MG63 (cell line): ENCODE measurements around the gene VAV1. TPM values are rescaled to one million over a fixed set of nuclear protein-coding genes. Genes with fewer than 3 reads are reported as not detected.
A peak's percentile ranks its signal among the peaks of the same experiment; 100 is the strongest.
"Not testable (repeated sequence)": the region's sequence is repeated elsewhere in the genome, so short reads cannot be mapped to it uniquely, and the experiment has no call there.

Experiments used
- DNase-seq: peaks from one replicate; pipeline ENCODE4 v3.0.0-alpha.2; 2020
- H3K27me3 ChIP-seq: fragments of 250-450 bp; sonication (Bioruptor Pico); 2 replicates; pipeline ENCODE4 v1.5.1; 2020; ENCODE audit warnings: mild to moderate bottlenecking, moderate library complexity
- H3K36me3 ChIP-seq: fragments of 250-450 bp; sonication (Bioruptor Pico); 2 replicates; pipeline ENCODE4 v1.5.1; 2020; ENCODE audit warnings: mild to moderate bottlenecking, moderate library complexity
- H3K4me3 ChIP-seq: fragments of 250-450 bp; sonication (Bioruptor Pico); 2 replicates; pipeline ENCODE4 v1.5.1; 2020; ENCODE audit warnings: mild to moderate bottlenecking, moderate library complexity
- H3K9me3 ChIP-seq: fragments of 250-450 bp; sonication (Bioruptor Pico); 2 replicates; pipeline ENCODE4 v1.5.1; 2020; ENCODE audit warnings: mild to moderate bottlenecking, moderate library complexity
- total RNA-seq: library from RNA; depleted of rRNA; stranded (reverse); fragments of >200 nt; shearing (Covaris generic); gene quantifications from 2 replicates; pipeline ENCODE4 v1.2.3, GENCODE V29; 2014; ENCODE audit warnings: low replicate concordance

Gene VAV1
- total RNA-seq, 1 experiment from 2014 or later = 0.63 TPM

DNA sequence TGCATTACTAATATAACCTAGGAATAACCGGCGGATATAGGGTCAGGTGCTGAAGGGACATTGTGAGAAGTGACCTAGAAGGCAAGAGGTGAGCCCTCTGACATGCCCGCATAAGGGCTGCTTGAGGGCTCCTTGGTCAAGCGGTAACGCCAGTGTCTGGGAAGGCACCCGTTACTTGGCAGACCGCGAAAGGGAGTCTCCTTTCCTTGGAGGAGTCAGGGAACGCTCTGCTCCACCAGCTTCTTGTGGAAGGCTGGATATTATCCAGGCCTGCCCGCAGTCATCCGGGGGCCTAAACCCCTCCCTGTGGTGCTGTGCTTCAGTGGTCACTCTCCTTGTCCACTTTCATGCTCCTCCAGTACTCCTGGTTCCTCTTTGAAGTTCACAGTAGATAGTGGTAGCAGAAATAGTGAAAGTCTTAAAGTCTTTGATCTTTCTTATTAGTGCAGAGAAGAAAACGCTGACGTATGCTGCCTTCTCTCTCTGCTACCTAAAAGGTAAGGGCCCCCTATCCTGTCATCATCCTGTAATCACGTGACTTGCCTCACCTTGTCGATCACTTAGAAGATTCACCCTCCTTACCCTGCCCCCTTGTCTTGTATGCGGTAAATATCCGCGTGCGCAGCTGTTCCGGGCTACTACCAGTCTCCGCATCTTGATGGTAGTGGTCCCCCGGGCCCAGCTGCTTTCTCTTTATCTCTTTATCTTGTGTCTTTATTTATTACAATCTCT, 96.8 kb downstream of the VAV1 start:
- not testable (repeated sequence) for H3K4me3 ChIP-seq, H3K9me3 ChIP-seq, H3K36me3 ChIP-seq, H3K27me3 ChIP-seq, DNase-seq

DNA sequence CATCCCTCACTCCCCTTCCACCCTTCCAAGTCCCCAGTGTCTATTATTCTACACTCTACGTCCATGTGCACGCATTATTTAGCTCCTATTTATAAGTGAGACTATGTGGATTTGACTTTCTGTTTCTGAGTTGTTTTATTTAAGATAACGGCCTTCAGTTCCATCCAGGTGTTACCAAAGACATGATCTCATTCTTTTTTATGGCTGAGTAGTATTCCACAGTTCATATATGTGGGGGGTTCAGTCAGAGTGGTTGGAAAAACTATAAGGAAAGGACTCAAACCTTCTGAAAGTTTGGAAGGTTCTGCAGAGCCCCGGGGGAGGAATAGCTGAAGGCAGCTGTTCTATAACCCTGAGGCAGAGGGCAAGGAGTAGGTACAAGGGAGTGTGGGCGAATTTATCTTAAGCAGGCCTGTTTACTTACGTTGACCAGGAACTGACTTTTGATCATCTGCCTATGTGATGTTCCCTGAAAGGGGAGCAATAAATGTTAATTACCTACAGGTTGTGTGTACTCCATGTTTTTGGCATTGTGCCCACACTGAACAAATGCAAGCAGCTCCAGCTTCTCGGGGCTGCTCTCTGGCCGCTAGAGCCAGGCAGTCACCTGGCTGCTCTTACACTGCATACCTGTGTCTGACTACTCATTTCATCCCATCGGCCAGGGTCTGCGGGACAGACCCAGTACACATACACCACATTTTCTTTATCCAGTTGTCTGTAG, 101.4 kb downstream of the VAV1 start:
- H3K27me3 ChIP-seq = no peaks in the 10 kb centered on the region
- peaks cover 2% of the 10 kb centered on the region; the same call in 1 of the 2 replicates for H3K36me3 ChIP-seq
- DNase-seq = no peak
- H3K9me3 ChIP-seq = peaks cover 2% of the 10 kb centered on the region; the same call in 1 of the 2 replicates
- H3K4me3 ChIP-seq = no peak overlapping the region

DNA sequence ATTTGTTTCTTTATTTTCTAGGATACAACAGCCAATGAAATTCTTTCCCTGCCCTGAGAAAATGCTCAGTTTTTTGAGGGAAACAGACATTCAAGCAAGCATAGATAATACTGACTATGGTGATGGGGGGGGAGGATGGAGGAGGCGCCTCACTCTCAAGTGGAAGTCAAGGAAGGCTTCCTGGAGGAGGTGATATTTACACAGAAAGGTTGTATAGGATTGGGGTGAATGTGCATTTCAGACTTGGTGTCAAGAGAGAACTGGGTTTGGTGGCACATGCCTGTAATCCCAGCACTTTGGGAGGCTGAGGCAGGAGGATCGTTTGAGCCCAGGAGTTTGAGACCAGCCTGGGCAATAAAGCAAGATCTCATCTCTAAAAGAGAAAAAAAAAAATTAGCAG, 102.7 kb downstream of the VAV1 start:
- H3K4me3 ChIP-seq = no peak overlapping the region
- DNase-seq = no peak
- H3K27me3 ChIP-seq = no peaks in the 10 kb centered on the region
- peaks cover 5% of the 10 kb centered on the region for H3K9me3 ChIP-seq
- H3K36me3 ChIP-seq = peaks cover 2% of the 10 kb centered on the region; the same call in 1 of the 2 replicates

DNA sequence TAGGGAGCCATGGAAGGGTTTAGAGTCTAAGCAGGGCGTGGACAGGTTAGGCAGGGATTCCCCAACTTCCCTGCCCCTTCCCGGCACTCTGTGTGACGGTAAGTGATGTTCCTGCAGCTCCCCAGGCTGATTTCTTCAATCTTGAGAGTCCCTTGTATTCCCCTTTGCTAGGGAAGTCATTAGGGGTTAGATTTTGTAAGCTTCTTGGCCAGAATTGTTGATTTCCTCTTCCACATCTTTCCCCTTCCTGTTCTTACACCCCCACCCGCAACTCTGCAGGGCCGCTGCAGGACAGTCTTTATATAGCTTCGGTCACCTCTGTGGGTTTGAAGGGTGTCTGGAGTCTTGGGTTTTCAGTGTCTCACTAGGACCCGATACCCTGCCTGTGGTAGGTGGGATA, 104.2 kb downstream of the VAV1 start:
- H3K9me3 ChIP-seq = peaks cover 5% of the 10 kb centered on the region
- H3K36me3 ChIP-seq = peaks cover 2% of the 10 kb centered on the region; the same call in 1 of the 2 replicates
- 0 out of 2 replicates have a peak, but pooled peaks cover 1% of the 10 kb centered on the region for H3K27me3 ChIP-seq
- no peak overlapping the region for H3K4me3 ChIP-seq
- DNase-seq = no peak

DNA sequence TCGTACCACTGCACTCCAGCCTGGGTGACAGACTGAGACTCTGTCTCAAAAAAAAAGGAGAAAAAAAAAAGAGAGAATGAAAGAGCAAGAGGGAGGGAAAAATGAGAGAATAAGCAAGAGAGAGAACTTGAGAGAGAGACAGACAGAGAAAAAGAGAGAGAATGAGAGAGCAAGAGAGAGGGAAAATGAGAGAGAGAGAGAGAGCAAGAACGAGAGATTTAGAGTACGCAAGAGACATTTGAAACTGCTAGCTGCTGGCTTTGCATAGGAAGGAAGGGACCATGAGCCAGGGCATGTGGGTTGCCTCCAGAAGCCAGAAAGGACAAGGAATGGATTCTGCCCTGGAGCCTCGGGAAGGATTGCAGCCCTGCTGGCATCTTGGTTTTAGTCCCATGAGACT, 105.3 kb downstream of the VAV1 start:
- Histone ChIP-seq H3K27me3 (peaks cover 2% of the 10 kb centered on the region; the same call in 1 of the 2 replicates), H3K9me3 (peaks cover 5% of the 10 kb centered on the region), H3K4me3 (no peak overlapping the region), H3K36me3 (peaks cover 2% of the 10 kb centered on the region; the same call in 1 of the 2 replicates)
- no peak for DNase-seq

DNA sequence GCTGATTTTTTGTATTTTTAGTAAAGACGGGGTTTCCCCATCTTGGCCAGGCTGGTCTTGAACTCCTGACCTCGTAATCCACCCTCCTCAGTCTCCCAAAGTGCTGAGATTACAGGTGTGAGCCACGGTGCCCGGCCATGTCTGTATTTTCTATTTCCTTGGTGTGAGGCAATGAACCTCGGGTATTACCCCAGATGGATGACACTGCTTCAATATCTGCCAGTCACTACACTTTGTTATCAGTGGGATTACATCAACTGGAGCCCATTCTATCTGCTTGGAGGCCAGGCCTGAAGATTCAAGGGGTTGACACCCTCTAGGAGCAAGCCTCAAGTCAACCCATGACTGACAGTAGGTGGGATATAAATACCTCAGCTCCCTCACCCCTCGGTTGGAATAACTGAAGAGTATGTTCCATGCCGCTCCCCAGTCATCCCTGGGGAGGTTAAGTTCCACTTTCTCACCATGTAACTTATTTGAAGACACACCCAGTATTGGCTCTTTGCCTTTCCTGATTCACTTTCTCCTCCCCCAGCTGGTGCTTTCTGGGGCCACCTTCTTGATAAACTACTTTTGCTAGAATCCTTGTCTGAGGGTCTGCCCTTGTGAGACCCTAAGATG, 113.9 kb downstream of the VAV1 start:
- peaks cover 3% of the 10 kb centered on the region; the same call in 1 of the 2 replicates for H3K36me3 ChIP-seq
- H3K4me3 ChIP-seq = no peak overlapping the region
- peaks cover 2% of the 10 kb centered on the region for H3K27me3 ChIP-seq
- H3K9me3 ChIP-seq = peaks cover 6% of the 10 kb centered on the region; the same call in 1 of the 2 replicates
- no peak for DNase-seq

DNA sequence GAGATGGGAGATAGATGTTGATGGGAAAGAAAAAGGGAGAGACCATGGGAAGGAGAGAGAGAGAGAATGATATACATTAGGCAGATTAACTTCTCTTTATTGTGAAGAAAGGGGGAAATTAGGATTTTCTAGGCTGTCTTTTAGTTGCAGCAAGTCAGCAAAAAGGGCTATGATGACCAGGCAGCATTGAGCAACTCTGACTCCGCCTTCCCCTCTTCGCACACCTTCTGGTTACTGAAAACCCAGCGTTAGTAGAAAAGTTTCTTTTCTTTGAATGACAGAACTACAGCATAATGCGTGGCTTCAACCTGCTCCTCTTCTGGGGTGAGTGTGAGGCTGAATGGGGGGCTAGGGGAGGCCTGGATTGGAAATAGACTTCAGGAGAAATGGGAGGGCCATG, 114.8 kb downstream of the VAV1 start, which contains the start of gene ADGRE1:
Gene ADGRE1 (plus strand): TSS at position 264 of the 400 bp plus-strand sequence. CDS start 30 bp downstream, at position 294.
- Histone ChIP-seq H3K27me3 (no peaks in the 10 kb centered on the region; the same call in none of the 2 replicates), H3K4me3 (no peak within 1 kb of the TSS), H3K9me3 (peaks cover 6% of the 10 kb centered on the region; the same call in 1 of the 2 replicates), H3K36me3 (peaks cover 3% of the 10 kb centered on the region; the same call in 1 of the 2 replicates)
- DNase-seq = no peak

DNA sequence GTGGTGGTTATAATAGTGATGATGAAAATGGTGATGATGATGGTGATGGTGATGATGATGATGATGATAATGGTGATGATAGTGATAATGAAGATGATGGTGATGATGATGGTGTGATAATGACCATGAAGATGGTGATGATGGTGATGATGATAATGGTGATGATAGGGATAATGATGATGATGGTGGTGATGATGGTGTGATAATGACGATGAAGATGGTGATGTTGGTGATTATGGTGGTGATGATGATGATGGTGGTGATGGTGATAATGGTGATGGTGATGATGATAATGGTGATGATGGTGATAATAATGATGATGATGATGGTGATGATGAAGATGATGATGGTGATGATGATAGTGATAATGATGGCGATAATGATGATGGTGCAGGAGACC, 116.5 kb downstream of the VAV1 start:
- peaks cover 6% of the 10 kb centered on the region; the same call in 1 of the 2 replicates for H3K9me3 ChIP-seq
- DNase-seq = no peak
- H3K27me3 ChIP-seq = no peaks in the 10 kb centered on the region; the same call in none of the 2 replicates
- H3K4me3 ChIP-seq = no peak overlapping the region
- peaks cover 3% of the 10 kb centered on the region; the same call in 1 of the 2 replicates for H3K36me3 ChIP-seq

DNA sequence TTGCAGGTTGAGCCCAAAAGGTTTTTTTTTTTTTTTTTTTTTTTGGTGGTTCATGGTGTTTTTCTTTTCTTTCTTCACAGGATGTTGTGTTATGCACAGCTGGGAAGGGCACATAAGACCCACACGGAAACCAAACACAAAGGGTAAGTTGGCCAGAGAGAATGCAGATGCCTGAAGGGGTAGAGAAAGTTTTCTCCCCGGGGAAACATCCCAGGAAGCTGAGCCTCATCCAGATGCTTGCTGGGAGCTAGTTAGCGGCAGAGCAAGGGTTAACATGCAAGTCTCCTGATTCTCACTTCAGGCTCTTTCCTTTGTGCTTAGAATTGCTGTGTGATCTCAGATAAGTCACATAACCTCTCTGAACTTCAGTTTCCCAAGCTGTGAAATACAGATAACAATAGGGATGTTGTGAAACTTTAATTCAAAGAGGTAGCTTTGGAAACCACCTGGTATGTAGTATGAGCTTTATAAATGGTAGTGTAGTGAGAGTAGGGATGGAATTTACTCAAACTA, 117.9 kb downstream of the VAV1 start:
- Histone ChIP-seq H3K4me3 (no peak overlapping the region), H3K36me3 (peaks cover 3% of the 10 kb centered on the region; the same call in 1 of the 2 replicates), H3K27me3 (no peaks in the 10 kb centered on the region; the same call in none of the 2 replicates), H3K9me3 (peaks cover 9% of the 10 kb centered on the region; the same call in 1 of the 2 replicates)
- no peak for DNase-seq

DNA sequence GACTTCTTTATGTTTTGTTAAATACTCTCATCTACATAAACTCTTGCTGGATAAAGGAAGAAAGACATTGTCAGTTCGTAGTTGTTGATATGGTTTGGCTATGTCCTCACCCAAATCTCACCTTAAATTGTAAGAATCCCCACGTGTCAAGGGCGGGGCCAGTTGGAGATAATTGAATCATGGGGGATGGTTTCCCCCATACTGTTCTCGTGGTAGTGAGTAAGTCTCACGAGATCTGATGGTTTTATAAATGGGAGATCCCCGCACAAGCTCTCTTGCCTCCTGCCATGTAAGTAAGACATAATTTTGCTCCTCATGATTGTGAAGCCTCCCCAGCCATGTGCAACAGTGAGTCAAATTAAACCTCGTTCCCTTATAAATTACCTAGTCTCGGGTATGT, 118.4 kb downstream of the VAV1 start:
- peaks cover 9% of the 10 kb centered on the region; the same call in 1 of the 2 replicates for H3K9me3 ChIP-seq
- no peak overlapping the region for H3K4me3 ChIP-seq
- no peaks in the 10 kb centered on the region; the same call in none of the 2 replicates for H3K27me3 ChIP-seq
- DNase-seq = no peak
- peaks cover 3% of the 10 kb centered on the region for H3K36me3 ChIP-seq

DNA sequence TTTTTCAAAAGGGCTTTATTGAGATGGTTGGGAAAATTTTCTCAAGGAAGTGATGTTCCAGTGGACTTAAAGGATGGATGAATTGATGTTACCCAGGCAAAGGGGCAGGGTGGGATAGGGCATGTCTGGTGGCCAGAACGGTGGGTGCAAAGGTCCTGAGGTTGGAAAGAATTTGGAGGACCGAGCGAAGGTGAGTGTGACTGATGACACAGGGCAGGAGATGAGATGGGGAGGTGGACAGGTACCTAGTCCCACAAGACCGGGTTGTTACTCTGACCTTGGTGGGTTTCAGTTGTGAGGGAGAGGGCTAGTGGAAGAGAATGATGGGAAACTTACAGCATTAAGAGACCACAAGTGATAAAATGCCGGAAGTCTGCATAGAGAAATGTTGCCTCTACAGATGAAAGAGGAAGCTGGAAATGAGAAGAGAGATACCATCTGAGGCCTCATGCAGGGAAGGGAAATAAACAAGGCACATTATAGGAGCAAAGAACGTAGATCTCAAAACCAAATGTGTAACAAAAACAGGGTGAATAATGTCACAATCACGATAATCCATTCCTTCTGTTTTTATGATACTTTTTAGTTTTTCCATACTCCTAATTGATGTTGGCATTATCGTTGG, 119.4 kb downstream of the VAV1 start:
- Histone ChIP-seq H3K27me3 (no peaks in the 10 kb centered on the region; the same call in none of the 2 replicates), H3K4me3 (no peak overlapping the region), H3K36me3 (peaks cover 5% of the 10 kb centered on the region), H3K9me3 (peaks cover 7% of the 10 kb centered on the region; the same call in 1 of the 2 replicates)
- no peak for DNase-seq

DNA sequence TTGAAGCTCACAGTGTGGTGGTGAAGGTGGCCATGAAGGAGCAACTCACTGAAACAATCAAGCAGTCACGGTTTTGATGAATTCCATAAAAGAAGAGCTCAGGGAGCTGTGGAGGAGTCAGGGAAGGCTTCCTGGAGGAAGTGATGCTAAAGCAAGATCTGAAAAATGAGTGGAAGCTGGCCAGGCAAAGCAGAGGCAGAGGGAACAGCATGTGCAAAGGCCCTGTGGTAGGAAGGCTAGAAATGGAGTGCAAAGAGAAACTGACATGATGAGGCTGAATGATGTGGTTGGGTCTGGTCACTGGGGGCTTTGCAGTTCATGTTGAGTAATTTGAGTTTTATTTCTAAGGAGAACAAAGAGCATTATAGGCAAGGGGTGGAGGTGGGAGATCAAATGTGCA, 121.8 kb downstream of the VAV1 start:
- Histone ChIP-seq H3K9me3 (peaks cover 3% of the 10 kb centered on the region; the same call in 1 of the 2 replicates), H3K27me3 (no peaks in the 10 kb centered on the region), H3K36me3 (peaks cover 11% of the 10 kb centered on the region), H3K4me3 (no peak overlapping the region)
- DNase-seq = no peak

DNA sequence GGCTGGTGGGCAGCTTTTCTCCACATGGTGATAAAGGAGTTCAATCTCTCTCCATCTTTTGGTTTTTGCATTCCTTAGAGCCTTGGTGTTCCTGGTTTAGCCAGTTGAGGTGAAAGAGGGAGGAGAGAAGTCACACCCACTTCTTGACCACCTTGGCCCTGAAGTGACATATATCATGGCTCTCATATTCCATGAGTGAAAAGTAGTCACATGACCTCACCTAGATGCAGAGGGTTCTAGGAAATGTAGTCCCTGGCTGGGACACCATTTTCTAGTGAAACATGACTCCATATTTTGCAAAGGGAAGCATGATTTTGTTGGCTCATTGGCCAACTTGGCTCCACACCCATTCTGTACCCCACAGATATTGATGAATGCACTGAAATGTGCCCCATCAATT, 130.9 kb downstream of the VAV1 start:
- peaks cover 14% of the 10 kb centered on the region for H3K9me3 ChIP-seq
- no peak for DNase-seq
- H3K36me3 ChIP-seq = peaks cover 37% of the 10 kb centered on the region
- no peak overlapping the region for H3K4me3 ChIP-seq
- H3K27me3 ChIP-seq = no peaks in the 10 kb centered on the region

DNA sequence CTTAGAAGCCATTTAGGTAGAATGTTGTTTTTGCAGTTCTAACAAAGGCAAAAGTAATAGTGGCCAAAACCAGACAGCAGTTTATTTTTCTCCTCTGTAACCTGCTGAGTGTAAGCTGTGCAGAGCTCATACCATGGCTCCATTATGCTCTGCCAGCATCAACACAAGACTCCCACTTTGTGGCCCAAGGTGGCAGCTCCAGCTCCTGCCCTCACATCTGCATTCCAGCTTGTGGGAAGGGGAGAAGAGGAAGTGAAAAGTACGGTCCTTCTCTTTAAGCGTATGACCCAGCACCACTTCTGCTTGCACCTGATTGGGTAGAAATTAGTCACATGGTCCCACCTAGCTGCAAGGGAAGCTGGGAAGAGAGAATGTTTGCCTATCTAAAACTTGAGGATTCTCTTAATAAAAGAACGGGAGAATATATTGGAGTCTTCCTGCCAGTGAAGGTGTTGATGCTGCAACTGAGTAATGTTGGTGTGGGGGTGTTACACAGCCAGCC, 134.1 kb downstream of the VAV1 start:
- peaks cover 11% of the 10 kb centered on the region for H3K9me3 ChIP-seq
- H3K4me3 ChIP-seq = no peak overlapping the region
- peaks cover 31% of the 10 kb centered on the region for H3K36me3 ChIP-seq
- no peaks in the 10 kb centered on the region for H3K27me3 ChIP-seq
- DNase-seq = peak; percentile 12
